Measurements from ENCODE around the gene PLEKHA5.

Gene PLEKHA5

DNA sequence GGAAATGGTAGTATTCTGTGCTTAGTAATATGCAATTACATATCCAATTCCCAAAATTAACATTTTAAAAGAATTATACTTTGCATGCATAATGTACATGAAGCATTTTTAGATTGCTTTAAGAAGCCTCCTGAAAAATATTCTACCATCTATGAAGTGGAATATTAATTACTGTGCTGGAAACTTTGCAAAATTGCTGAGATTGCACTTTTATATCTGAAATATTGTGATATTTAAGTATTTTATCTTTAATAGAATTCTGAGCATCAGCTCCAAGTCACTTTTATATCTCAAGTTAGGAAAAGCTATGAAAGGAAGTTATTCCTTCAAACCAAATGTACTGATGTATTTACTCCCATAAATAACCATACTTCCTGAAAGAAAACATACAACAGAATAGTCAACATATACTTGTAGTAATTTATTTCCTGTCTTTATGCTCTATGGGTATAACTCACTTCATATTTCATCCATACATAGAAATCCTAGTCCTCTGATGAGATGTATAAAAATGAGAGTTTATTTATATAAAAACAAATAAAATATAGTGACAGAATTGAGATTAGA lies 152.7 kb downstream of the PLEKHA5 start:
- no peak for DNase-seq
- no peak overlapping the region for H3K27ac ChIP-seq
- no peaks in the 10 kb centered on the region for H3K27me3 ChIP-seq (ENCODE audit: insufficient read depth, low read depth, severe bottlenecking)
- no peaks in the 10 kb centered on the region for H3K9me3 ChIP-seq (ENCODE audit: severe bottlenecking)
- H3K36me3 ChIP-seq = peaks cover 11% of the 10 kb centered on the region
- TF ChIP-seq, protein P1, sequence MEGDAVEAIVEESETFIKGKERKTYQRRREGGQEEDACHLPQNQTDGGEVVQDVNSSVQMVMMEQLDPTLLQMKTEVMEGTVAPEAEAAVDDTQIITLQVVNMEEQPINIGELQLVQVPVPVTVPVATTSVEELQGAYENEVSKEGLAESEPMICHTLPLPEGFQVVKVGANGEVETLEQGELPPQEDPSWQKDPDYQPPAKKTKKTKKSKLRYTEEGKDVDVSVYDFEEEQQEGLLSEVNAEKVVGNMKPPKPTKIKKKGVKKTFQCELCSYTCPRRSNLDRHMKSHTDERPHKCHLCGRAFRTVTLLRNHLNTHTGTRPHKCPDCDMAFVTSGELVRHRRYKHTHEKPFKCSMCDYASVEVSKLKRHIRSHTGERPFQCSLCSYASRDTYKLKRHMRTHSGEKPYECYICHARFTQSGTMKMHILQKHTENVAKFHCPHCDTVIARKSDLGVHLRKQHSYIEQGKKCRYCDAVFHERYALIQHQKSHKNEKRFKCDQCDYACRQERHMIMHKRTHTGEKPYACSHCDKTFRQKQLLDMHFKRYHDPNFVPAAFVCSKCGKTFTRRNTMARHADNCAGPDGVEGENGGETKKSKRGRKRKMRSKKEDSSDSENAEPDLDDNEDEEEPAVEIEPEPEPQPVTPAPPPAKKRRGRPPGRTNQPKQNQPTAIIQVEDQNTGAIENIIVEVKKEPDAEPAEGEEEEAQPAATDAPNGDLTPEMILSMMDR (IDR thresholded peaks at IDR 0.05; ENCODE audit: low read depth, low read length) = no peak
- no peak overlapping the region for H3K4me3 ChIP-seq (ENCODE audit: low read depth, low read length)

DNA sequence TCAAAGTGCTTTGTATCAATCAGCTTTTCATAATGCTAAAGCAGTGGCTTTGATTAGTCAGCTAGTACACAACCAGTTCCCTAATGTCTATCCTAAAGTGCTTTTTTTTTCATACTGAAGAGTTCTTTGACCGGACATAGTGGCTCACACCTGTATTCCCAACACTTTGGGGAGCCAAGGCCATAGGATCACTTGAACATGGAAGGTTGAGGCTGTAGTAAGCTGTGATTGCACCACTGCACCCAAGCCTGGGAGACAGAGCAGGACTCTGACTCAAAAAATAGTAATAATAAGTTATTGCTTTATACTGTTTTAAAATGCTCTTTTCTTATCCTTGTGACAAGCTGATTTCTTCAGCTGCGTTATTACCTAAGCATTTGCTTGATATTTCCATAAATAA lies 155.1 kb downstream of the PLEKHA5 start:
- Histone ChIP-seq H3K4me3 (ENCODE audit: low read depth, low read length) (no peak overlapping the region), H3K27ac (no peak overlapping the region), H3K36me3 (peaks cover 15% of the 10 kb centered on the region), H3K27me3 (ENCODE audit: insufficient read depth, low read depth, severe bottlenecking) (no peaks in the 10 kb centered on the region), H3K9me3 (ENCODE audit: severe bottlenecking) (no peaks in the 10 kb centered on the region)
- DNase-seq = no peak
- TF ChIP-seq, protein P1 (IDR thresholded peaks at IDR 0.05; ENCODE audit: low read depth, low read length) = no peak

DNA sequence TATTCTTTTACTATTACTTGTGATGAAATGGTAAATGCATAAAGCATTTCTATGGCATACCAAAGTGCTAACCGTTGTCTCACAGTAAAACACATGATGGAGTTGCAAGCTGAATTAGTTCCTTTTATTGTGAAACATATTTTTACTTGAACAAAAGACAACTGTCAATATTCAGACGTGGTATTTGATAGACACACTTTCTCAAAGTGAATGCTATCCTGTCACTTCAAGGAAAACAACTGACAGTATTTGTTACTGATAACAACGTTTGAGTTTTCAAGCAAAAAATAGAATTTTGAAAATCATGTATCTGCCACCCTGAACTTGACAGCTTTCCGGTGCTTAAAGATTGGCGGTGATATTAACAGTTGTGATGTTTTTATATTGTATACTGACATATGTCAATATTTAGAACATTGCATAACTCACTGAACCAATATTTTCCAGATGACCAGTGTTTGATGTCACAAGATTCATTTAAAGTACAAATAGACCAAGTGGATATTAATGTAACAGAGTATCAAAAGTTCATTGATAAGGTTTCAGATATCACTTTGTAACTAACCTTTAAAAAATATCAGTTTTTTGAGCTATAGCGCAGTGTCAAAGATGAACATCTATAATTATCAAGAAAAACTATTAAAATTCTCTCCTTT lies 156.4 kb downstream of the PLEKHA5 start:
- H3K27me3 ChIP-seq (ENCODE audit: insufficient read depth, low read depth, severe bottlenecking) = no peaks in the 10 kb centered on the region
- DNase-seq = no peak
- no peaks in the 10 kb centered on the region for H3K9me3 ChIP-seq (ENCODE audit: severe bottlenecking)
- H3K4me3 ChIP-seq (ENCODE audit: low read depth, low read length) = no peak overlapping the region
- no peak overlapping the region for H3K27ac ChIP-seq
- TF ChIP-seq, protein P1 (IDR thresholded peaks at IDR 0.05; ENCODE audit: low read depth, low read length) = no peak
- H3K36me3 ChIP-seq = peaks cover 15% of the 10 kb centered on the region

DNA sequence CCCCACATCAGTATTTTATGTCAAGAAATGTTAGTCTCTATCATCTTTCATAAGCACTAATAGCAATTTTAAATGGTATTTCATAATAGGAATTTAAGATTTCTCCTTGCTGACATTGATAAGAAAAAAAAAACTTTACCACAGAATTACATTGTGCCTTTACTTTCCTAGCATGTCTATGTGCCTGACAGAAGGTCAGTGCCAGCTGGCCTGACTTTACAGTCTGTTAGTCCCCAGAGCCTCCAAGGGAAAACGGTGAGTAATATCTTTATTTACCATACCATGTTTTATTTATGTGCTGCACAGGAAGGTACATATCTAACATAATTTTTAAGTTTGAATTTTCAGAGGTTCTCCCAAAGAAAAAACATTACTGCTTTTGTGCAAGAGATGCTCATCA lies 157.8 kb downstream of the PLEKHA5 start:
- H3K4me3 ChIP-seq (ENCODE audit: low read depth, low read length) = no peak overlapping the region
- no peak overlapping the region for H3K27ac ChIP-seq
- TF ChIP-seq, protein P1 (IDR thresholded peaks at IDR 0.05; ENCODE audit: low read depth, low read length) = no peak
- peaks cover 19% of the 10 kb centered on the region for H3K36me3 ChIP-seq
- no peaks in the 10 kb centered on the region for H3K9me3 ChIP-seq (ENCODE audit: severe bottlenecking)
- H3K27me3 ChIP-seq (ENCODE audit: insufficient read depth, low read depth, severe bottlenecking) = no peaks in the 10 kb centered on the region
- no peak for DNase-seq

DNA sequence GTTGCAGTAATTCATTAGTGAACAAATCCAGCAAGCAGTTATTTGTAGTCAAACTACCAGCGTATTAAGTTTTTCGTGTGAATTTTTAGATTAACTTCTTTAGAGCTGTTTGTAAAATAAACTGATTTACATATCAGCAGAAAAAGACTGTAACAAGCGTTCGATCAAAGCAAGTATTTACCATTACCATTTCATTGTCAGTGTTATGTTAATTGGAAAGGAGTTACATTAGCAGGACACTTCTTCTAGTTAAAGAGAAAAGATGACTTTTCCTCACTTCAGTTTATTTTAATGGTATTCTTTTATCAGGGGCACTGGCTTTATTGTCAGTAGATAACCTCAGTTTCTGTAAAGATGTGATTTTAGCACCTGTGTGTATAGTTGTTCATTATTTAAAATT lies 158.6 kb downstream of the PLEKHA5 start:
- TF ChIP-seq, protein P1 (IDR thresholded peaks at IDR 0.05; ENCODE audit: low read depth, low read length) = no peak
- Histone ChIP-seq H3K4me3 (ENCODE audit: low read depth, low read length) (no peak overlapping the region), H3K36me3 (peaks cover 18% of the 10 kb centered on the region), H3K9me3 (ENCODE audit: severe bottlenecking) (no peaks in the 10 kb centered on the region), H3K27me3 (ENCODE audit: insufficient read depth, low read depth, severe bottlenecking) (no peaks in the 10 kb centered on the region), H3K27ac (no peak overlapping the region)
- no peak for DNase-seq
